ENCODE data around the gene ITPRIPL2.

Gene ITPRIPL2

DNA sequence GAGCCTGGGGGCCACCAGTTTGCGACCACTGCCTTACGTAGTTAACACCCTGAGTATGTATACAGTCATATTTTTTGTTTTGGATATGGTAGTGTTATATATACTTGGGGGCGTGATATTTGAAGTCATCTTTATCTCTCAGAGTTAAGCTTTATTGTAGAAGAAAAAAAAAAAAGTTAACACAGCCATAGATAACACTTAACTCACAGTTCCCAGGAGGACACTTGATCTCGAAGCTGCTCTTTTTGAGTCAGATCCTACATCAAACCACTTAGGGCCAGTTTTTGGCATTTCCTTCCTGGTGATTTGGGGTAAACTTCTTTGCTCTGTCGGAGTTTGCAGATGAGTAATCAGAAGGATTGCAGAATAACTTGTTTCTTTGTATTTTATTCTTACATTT, 5.8 kb downstream of the ITPRIPL2 start:
- DNase-seq (ENCODE audit: low read depth): peak; percentile 88

DNA sequence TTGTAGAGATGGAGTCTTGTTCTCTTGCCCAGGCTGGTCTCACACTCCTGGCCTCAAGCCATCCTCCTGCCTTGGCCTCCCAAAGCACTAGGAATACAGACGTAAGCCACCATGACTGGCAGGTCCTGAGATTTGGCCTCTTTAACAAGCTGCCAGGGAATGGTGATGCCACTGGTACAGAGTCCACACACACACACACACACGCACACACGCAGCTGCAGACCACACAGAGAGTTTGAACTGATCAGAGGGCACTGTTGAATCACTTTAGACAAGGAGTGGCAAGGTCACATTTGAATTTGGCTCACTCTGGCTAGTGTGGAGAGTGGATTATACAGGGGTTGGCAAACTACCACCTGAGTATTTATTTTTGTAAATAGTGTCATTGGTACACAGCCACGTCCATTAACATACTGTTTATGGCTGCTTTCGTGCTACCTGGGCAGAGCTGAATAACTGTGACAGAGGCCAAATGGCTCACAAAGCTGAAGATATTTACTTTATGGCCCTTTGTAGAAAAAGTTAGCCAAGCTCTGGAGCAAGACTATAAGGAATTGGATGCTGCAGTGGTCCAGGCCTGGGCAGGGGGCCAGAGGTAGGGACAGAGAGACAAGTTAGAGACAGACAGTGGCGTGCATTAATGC, 9.9 kb downstream of the ITPRIPL2 start:
- DNase-seq (ENCODE audit: low read depth): no peak

DNA sequence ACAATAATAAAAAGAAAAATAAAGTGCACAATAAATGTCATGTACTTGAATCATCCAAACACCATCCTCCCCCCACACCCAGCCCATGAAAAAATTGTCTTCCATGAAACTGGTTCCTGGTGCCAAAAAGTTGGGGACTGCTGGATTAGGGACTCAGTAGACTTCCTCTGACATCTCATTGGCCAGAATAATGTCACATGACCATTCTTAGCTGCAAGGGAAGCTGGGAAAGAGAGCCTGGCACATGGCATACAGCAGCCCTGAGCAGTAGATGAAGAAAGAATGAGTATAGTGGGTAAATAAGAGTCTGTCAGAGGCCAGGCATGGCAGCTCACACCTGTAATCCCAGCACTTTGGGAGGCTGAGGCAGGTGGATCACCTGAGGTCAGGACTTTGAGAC, 12.5 kb downstream of the ITPRIPL2 start:
- DNase-seq (ENCODE audit: low read depth): no peak

DNA sequence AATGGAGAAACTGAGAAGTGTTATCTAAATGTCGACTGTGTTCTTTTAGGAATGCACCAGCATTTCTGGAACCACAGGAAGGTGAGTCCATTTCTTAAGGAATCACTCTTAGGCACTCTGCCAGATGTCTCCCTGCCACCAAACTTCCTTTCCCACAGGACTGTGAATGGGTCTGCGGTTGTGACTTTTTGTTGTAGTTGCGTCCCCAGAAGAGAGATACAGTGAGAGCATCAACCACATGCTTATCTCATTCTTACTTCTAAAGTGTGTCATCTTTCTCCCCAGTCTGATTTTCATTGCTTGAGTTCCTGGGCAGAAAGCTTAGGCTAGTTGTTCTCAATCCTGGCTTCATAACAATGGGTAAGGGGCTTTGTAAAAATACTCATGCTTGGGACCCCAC, 13.4 kb downstream of the ITPRIPL2 start:
- no peak for DNase-seq (ENCODE audit: low read depth)

DNA sequence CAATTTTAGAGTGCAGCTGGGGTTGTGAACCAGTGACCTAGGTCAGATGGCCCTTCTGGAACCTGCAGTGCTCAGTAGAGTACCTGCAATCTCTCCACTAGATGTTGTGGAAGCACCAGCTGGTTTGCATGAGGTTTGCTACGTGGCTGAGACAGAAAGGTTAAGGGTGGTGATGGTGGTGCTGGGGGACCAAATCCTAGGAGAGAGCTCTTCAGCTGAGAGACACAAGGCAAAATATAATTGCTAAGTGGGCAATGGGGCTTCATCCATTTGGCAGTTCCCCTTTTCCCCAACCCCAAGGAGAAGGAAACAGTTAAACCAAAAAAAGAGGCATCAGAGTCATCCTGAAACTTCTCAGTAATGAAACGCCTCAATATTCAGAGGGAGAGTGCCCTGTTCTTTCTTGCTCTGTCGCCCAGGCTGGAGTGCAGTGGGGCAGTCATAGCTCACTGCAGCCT, 13.9 kb downstream of the ITPRIPL2 start:
- DNase-seq (ENCODE audit: low read depth): no peak

DNA sequence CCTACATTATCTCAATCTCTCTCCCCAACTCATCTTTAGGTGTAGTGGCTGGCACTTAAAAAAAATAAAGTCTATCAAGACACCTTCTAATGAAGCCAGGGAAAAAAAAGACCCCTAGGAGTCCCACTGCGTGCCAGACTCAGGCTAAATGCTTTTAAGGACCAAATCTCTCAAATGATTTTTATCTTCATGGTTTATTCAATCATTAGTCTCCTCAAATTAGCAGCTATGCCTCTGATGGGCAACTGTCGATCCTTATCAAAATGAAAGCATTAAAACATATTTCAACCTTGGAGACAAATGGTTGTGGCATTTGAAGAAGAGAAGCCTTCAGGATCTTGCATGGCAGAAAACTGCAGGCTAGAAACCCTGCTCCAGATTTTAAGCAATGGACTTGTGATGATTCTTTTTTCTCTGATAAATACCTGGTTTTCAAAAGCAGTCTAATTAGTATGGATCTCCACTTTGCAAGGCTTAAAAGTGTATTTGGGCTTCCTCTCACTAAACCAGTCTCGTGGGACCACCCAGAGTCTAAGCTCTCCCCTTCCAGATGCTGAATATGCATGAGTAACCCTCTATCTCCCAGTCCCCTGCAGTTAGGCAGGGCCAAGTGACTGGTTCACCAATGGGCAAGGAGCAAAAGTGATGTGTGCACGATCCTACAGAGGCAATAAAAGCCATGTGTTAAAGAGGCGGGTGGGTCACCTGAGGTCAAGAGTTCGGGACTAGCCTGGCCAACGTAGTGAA, 14.9 kb downstream of the ITPRIPL2 start:
- DNase-seq (ENCODE audit: low read depth): no peak

DNA sequence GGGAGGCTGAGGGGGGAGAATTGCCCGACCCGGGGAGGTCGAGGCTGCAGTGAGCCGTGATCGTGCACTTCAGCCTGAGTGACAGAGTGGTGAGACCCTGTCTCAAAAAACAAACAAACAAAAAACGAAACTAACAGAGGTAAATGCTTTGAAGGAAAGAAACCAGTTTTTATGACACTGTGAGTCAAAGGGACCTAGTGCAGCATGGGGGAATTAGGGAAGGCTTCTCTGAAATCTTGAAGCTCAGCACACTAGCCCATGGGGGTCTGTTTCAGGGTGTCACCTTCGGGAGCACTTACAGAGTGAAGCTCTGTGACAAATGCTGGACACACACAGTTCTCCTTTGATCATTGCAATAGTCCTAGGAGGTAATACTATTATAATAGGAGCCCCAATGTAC, 16.6 kb downstream of the ITPRIPL2 start:
- no peak for DNase-seq (ENCODE audit: low read depth)

DNA sequence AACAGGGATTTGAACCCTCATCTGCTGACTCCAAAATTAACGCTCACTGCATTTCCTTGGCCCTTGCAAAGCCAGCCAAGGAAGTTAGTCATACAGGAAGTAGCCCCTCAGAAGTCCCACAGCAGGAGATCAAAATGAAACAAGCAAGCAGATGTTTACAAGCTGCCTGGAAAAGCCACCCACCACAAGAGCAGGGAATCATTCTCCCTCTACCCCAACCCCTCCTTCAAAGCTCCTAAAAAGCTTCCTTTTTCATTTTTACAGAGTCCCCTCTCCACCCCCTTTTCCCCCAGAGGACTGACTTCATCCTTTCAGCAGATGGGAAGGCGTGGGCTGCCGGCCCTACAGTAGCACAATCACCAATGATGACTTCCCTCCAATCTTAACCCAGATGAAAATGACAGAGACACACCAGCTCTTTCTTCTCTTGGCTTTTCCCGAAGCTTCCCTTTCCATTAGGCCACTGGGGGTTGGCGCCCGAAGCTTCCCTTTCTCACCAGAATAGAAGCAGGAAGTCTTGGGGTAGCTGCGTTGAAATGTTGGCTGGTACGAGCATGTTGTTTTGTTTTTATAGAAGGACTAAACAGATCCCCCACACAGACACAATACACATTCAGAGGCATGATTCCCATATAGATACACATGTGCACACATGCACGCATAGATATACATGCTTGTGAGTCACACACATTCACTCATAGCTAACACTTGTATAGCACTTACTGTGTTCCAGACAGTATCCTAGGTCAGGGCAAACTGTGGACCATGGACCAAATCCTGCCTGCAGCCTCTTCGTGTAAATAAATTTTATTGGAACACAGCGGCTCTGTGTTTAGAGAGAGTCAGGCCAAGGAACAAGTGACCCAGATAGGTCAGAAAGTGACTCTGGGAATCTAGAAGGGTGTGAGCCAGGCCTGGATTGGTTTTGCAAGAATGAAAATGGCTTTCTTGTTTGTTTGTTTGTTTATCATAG, 17.4 kb downstream of the ITPRIPL2 start:
- DNase-seq (ENCODE audit: low read depth): peak; percentile 86

DNA sequence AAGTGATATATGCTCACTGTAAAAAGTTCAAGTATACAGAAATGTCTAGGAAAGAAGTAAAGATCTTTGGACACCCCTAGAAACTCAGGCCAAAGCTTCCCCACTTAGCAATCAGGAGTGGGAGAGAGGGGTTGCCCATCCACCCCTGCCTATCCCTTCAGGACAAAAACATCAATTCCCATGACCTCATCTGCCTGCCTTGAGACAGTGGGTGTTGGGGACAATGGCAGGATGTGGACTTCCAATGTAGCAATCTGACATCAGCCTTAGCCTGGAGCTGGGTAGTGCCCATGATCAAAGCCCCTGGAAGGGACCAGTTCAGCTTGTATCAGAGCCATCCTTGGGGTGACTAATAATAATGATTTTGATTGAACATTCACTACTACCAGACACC, 18.1 kb downstream of the ITPRIPL2 start:
- DNase-seq (ENCODE audit: low read depth): peak; percentile 52

DNA sequence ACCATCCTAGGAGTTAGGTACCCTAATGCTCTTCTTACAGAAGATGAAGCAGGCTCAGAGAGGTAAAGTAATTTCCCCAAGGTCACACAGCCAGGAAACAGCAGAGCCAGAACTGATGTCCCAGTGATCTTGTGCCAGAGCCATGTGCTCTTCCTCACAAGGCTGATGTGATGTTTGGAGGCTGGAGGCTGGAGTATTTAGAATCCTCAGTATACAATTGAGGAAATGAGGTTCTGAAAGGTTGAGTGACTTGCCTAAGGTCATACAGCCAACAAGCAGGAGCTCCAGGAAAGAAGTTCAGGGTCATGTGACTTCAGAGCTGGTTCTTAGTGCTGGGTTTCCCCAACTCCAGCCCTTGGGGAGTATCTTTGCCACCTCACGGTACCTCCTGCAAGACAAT, 18.5 kb downstream of the ITPRIPL2 start:
- DNase-seq (ENCODE audit: low read depth): no peak

DNA sequence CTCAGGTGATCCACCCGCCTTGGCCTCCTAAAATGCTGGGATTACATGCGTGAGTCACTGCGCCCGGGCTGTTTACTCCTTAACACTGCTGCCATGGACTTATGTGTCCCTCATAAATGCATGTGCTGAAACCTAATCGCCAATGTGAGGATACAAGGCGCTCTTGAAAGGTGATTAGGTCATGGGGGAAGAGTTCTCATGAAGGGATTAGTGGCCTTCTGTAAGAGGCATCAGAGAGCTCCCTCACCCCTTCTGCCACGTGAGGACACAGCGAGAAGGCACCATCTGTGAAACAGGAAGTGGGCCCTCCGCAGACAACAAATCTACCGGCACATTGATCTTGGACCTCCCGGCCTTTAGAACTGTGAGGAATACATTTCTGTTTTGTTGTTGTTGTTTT, 19.1 kb downstream of the ITPRIPL2 start:
- DNase-seq (ENCODE audit: low read depth): no peak

DNA sequence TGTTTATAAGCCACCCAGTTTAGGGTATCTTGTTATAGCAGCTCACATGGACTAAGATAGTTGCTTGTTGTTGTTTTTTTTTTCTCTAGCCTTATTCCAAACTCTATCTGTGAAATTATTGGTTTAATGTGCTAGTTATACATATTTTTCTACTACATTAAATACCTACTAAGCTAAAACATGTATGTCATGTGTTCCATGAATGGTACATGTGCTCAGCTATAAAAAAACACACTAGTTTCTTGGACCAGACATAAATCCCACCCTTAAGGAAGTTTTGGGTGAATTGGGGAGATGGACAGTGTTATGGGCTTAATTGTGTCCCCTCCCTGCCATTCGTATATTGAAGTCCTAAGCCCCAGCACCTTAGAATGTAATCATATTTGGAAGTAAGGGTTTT, 19.8 kb downstream of the ITPRIPL2 start:
- no peak for DNase-seq (ENCODE audit: low read depth)

DNA sequence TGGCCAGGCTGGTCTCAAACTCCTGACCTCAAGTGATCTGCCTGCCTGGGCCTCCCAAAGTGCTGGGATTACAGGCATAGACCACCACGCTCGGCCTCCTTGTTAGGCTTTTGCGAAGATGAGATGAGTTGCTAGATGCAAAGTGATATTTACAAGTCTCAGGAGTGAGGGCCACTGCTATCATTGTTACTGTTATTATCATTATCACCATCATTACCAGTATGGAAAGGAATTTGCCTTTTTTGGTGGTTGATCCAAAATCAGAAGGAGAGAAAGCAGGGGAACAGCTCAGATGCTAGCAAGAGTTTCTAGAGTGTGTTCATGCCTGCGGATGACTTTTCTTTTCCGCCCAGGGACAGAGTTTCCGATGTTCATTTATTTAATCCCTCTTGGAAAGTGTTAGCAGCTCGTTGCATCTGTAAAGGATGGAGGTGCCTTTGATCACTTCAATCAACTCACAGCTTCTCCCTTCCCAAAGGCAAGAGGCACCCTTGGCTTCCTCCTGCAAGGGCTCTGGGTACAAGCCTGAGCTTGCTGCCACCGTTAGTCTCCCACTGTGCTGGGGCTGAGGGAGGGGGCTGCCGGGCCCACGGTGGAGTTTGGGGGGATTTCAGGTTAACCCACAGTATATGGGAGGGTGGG, 21.6 kb downstream of the ITPRIPL2 start:
- DNase-seq (ENCODE audit: low read depth): no peak

DNA sequence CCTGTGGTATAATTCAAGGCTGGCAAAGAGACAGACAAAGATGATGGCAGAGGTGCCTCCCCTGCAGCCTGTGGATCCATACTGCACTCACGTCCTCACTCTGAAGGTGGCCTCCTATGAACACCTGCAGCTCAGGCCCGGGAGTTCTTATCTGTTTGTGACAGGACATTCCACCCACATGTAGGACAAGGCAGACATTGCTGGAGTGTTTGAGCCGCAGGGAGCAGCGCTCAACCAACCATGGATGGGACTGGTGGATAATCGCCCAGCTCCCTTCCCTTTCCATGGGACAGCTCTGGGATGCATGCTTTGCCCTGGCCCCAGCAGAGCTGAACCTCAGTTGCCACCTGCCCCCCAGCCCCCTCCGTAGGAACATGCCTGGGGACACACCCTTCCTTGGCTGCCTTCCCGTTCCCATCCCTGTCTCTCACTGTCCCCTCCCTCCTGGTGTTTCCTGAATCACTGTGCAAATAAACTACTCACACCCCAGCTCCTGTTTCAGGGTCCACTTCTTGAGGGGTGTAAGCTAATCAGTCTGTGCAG, 22.2 kb downstream of the ITPRIPL2 start:
- DNase-seq (ENCODE audit: low read depth): peak; percentile 65

DNA sequence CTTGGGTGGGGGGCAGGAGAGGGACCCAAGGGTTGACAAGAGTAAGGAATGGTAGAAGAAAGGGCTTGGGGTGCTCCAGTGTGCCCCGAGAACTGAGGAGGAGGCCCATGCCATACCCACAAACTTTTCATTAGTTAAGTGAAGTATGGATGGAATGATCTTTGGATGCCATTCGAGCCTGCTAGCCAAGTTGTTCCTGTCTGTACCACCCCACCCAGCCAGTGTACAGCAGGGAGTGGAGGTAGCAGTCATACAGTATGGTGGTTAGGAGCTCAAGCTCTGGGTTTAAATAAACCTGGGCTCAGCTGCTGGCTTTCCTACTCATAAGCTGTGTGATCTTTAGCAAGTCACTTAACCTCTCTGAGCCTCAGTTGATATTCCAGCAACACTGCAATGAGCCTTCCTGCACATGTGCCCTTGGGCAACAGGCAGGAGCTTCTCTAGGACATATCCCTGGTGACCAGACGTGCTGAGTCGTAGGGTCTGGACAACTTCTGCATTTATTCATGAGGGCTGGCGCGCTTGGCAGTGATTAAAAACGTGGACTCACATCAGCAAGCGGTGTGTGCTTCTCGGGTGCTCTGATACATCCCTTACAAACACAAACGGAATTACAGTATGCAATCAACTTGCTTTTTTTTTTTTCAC, 22.9 kb downstream of the ITPRIPL2 start:
- peak; percentile 52 for DNase-seq (ENCODE audit: low read depth)

DNA sequence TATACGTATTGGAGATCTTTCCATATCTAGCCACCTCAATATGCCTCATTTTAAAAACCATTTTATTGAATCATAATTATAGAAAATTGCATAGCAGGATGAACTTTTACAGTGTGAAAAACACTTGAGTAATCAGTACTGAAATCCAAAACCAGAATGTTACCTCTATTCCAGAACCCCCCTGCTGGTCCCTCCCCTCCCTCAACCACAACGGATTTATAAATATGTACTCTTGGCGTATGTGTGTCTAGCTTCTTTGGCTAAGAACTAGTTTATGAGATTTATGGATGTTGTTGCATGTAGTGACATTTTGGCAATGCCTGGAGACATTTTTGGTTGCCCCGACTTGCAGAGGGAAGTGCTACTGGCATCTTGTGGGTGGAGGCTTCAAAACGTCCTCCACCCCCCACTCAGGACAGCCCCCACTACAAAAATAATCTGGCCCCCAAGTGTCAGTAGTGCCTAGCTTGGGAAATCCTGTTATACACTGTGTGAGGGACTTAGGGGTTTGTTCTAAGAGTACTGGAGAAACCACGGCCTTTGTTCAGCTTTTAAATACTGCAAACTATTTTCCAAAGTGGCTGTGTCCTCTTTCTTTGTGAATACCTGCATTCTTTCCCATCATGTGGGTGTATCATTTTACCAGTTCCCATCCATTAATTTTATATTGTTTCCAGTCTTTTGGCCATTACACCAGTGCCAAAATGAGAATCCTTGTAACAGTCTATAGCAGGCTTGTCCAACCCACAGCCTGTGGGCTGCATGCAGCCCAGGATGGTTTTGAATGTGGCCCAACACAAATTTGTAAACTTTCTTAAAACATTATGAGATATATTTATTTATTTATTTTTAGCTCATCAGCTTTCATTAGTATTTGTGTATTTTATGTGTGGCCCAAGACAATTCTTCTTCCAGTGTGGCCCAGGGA, 23.7 kb downstream of the ITPRIPL2 start:
- peak; percentile 71 for DNase-seq (ENCODE audit: low read depth)

DNA sequence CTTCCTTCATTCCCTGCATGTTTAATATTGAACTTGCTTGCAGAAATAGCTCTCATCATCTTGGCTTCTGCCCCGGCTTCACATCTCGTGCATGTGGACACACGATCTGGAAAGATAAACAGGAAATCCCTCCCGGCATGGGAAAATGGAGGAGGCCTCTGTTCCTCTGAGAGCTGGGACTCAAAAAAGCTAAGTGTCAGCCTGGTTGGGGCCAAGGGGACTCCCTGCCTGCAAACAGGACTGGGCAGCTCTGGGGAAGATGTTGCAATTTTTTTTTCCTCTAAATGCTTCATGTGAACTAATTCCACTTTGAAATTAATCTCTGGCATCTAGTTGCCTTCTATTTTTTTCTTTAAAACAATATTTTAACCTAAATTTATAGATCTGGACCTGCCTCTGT, 24.8 kb downstream of the ITPRIPL2 start:
- DNase-seq (ENCODE audit: low read depth): peak; percentile 93

DNA sequence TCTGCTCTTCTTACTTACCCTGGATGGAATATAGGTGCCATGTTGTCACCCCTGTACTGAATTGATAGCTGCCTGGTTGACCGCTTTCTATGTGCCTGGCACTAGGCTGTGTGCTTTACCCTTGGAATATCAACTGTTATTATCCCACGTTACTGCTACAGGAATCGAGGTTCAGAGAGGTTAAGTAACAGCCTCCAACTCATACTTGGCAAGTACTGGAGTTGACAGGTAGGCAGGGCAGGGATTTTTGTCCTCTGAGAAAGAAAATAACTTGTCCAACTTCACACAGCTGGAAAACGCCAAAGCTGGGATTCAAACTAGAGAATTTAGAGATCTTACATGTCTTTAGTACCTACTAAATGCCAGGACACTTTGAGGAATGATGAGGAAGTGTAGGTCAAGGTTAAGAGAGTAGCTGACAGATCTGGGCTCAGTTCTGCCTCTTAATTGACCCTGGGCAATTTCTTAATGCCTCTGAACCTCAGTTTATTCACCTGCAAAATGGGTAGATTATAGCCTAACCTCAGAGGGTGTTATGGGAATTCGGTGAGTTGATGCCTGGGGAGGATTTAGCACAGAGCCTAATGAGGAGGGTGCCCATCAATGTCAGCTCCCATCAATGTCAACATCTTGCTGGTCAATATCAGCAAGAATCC, 25.8 kb downstream of the ITPRIPL2 start:
- no peak for DNase-seq (ENCODE audit: low read depth)

DNA sequence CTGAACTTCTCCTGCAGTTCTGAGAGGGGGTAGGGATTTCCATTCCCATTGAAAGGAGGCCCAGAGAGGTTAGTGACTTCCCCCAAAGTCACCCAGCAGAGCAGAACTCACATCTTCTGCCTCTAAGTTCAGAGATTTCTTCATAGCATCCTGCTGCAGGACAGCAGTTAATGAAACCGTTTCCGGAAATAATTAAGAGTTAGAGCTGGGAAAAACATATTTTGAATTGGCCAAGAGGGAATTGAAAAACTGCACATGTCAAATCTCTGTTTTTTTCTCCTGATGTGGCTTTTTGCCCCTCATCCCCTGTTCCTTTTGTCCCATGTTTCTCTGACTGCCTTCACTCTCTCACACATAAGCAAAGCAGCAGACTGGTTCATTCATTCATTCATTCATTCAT, 26.6 kb downstream of the ITPRIPL2 start:
- DNase-seq (ENCODE audit: low read depth): no peak
